ENCODE data around the gene INA. TPM values are rescaled to one million over a fixed set of nuclear protein-coding genes. Genes with fewer than 3 reads are reported as not detected.

The INA gene
- total and polyA plus RNA-seq, 2 experiments from 2014 or later = 1.3 to 1.8 TPM

DNA sequence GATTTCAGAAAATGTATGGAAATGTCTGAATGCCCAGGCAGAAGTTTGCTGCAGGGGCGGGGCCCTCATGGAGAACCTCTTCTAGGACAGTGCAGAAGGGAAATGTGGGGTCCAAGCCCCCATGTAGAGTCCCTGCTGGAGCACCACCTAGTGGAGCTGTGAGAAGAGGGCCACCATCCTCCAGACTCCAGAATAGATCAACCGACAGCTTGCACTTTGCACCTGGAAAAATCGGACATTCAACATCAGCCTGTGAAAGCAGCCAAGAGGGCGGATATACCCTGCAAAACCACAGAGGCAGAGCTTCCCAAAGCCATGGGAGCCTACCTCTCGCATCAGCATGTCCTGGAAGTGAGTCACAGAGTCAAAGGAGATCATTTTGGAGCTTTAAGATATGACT, 16.9 kb upstream of the INA start:
- Histone ChIP-seq H3K4me3 (no peak overlapping the region), H3K27ac (no peak overlapping the region), H3K4me1 (ENCODE audit: low read depth) (no peaks in the 10 kb centered on the region), H3K36me3 (no peaks in the 10 kb centered on the region), H3K27me3 (no peaks in the 10 kb centered on the region), H3K9me3 (ENCODE audit: low read depth) (no peaks in the 10 kb centered on the region)
- TF ChIP-seq, protein P1, sequence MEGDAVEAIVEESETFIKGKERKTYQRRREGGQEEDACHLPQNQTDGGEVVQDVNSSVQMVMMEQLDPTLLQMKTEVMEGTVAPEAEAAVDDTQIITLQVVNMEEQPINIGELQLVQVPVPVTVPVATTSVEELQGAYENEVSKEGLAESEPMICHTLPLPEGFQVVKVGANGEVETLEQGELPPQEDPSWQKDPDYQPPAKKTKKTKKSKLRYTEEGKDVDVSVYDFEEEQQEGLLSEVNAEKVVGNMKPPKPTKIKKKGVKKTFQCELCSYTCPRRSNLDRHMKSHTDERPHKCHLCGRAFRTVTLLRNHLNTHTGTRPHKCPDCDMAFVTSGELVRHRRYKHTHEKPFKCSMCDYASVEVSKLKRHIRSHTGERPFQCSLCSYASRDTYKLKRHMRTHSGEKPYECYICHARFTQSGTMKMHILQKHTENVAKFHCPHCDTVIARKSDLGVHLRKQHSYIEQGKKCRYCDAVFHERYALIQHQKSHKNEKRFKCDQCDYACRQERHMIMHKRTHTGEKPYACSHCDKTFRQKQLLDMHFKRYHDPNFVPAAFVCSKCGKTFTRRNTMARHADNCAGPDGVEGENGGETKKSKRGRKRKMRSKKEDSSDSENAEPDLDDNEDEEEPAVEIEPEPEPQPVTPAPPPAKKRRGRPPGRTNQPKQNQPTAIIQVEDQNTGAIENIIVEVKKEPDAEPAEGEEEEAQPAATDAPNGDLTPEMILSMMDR (IDR thresholded peaks at IDR 0.05; ENCODE audit: low read depth, low read length) = no peak
- no peak for DNase-seq (ENCODE audit: low read depth in 1 of 2, low spot score in 1 of 2)

DNA sequence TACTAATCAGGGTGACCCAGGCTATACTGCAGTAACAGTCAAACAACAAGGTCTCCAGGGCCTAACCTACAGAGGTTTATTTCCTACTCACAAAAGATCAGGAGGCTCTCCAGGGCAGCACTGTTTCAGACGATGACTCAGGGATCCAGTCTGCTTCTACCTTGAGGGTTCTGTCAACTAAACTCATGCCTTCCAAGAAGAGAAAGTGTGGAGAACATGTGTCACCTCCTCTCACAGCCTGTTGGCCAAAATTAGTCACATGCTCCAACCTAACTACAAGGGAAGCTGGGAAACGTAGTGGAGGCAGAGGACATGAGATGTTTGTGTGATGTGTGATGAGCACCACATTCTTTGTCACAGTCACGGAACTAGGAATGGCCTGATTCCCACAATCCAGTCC, 14.7 kb upstream of the INA start:
- no peaks in the 10 kb centered on the region for H3K4me1 ChIP-seq (ENCODE audit: low read depth)
- no peak for DNase-seq (ENCODE audit: low read depth in 1 of 2, low spot score in 1 of 2)
- H3K9me3 ChIP-seq (ENCODE audit: low read depth) = no peaks in the 10 kb centered on the region
- no peaks in the 10 kb centered on the region for H3K36me3 ChIP-seq
- no peak overlapping the region for H3K27ac ChIP-seq
- TF ChIP-seq, protein P1 (IDR thresholded peaks at IDR 0.05; ENCODE audit: low read depth, low read length) = no peak
- H3K4me3 ChIP-seq = no peak overlapping the region
- H3K27me3 ChIP-seq = no peaks in the 10 kb centered on the region

- peak; percentile 87 to 91 for DNase-seq (ENCODE audit: low read depth in 1 of 2, low spot score in 1 of 2)
- TF ChIP-seq, protein P1 (IDR thresholded peaks at IDR 0.05; ENCODE audit: low read depth, low read length) = no peak
- peaks cover 18% of the 10 kb centered on the region for H3K27me3 ChIP-seq
- H3K36me3 ChIP-seq = no peaks in the 10 kb centered on the region
- H3K9me3 ChIP-seq (ENCODE audit: low read depth) = no peaks in the 10 kb centered on the region
- H3K4me1 ChIP-seq (ENCODE audit: low read depth) = no peaks in the 10 kb centered on the region
- H3K27ac ChIP-seq = no peak overlapping the region
- H3K4me3 ChIP-seq = no peak overlapping the region
Observed at GRCh38 chr10:103265717-103266329, 11.1 kb upstream of the INA start.

DNA sequence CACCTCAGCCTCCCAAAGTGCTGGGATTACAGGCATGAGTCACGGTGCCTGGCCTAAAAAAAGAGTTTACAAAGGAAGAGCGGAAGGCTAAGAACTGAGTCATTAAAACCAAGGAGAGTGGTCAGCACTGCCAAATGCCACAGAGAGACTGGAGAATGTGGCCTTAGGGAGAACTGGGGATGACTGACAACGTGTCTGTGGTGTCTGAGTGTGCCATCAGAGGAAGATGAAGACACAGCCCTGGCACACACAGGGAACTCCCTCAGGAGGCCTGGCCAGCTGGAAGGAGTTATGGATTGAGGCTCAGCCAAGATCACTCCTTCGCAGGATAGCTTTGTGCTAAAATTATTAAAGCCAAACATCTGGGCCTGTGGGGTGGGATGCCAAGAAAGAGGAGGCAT, 3.9 kb upstream of the INA start:
- Histone ChIP-seq H3K36me3 (no peaks in the 10 kb centered on the region), H3K9me3 (ENCODE audit: low read depth) (no peaks in the 10 kb centered on the region), H3K27me3 (peaks cover 63% of the 10 kb centered on the region), H3K4me1 (ENCODE audit: low read depth) (no peaks in the 10 kb centered on the region), H3K27ac (no peak overlapping the region), H3K4me3 (no peak overlapping the region)
- TF ChIP-seq, protein P1 (IDR thresholded peaks at IDR 0.05; ENCODE audit: low read depth, low read length) = no peak
- peak in 1 of 2 donors; percentile 94 for DNase-seq (ENCODE audit: low read depth in 1 of 2, low spot score in 1 of 2)

DNA sequence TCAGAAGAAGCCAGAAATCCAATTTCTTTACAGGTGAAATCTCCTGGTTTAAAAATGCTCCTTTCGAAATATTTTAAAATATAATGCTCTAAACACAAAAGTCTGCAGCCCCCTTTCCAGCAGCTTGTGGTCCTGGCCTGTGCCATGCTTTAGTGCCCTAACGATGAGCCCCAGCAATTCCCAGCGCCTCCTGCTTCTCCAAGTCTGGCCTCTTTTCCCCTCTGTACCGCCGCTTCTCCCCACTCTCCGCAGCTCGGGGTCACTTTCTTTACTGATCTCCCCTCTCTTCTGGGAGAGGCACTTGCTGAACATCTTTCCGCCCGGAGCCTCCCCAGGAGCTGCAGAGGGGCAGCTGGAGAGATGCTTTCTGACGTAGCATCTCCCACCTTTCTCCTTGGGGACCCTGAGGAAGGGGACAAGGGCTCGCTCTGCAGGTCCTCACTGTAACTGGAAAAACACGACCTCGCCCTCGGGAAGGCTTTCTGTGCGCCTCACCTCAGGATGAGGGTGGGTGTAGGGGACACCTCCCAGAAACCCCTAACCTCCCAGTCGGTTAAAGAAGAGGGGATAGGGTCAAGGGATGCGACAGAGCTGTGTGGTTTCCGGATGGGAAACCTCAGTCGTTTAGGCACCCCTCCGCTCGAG, 565 bp upstream of the INA start:
- DNase-seq (ENCODE audit: low read depth in 1 of 2, low spot score in 1 of 2) = no peak
- TF ChIP-seq, protein P1 (IDR thresholded peaks at IDR 0.05; ENCODE audit: low read depth, low read length) = no peak
- peaks cover 85% of the 10 kb centered on the region for H3K27me3 ChIP-seq

More for the DNA sequence above, 565 bp upstream of the INA start:
- H3K9me3 ChIP-seq (ENCODE audit: low read depth) = no peaks in the 10 kb centered on the region
- no peaks in the 10 kb centered on the region for H3K4me1 ChIP-seq (ENCODE audit: low read depth)
- no peaks in the 10 kb centered on the region for H3K36me3 ChIP-seq
- H3K27ac ChIP-seq = no peak overlapping the region
- peak overlapping the region; percentile 38 for H3K4me3 ChIP-seq

Data from cardiac muscle cell (in vitro differentiated cells and primary cell).